Naive thymus-derived CD4-positive, alpha-beta T cell (primary cell): ENCODE data around the gene LYST. TPM values are rescaled to one million over a fixed set of nuclear protein-coding genes. Genes with fewer than 3 reads are reported as not detected.

ENCODE experiments used
- ATAC-seq: fragments of 150-1000 bp; cut with Tn5 transposase; 2 replicates; pipeline ENCODE4 v1.10.0; 2021; ENCODE audit warnings: mild to moderate bottlenecking, moderate library complexity
- CTCF ChIA-PET: fragments of 350-600 bp; sonication (Branson Sonifier 250); formaldehyde crosslinking; loops from one replicate; lab custom pipeline; 2021; ENCODE audit warnings: antibody characterized with exemption; lab: Charles Lee
- POLR2A ChIA-PET: fragments of 350-600 bp; sonication (Branson Sonifier 250); formaldehyde crosslinking; loops from one replicate; lab custom pipeline; 2021; ENCODE audit warnings: antibody characterized with exemption, inconsistent platforms; lab: Charles Lee
- DNase-seq, 9 donors: peaks; one replicate each; pipeline versions ENCODE4 v3.0.0 to v3.0.0-alpha.2; 2020 to 2022; ENCODE audit warnings: mixed read lengths in 1 of 9
- H3K27ac ChIP-seq: one replicate; pipeline ENCODE4 v1.7.0; 2013; ENCODE audit warnings: mild to moderate bottlenecking, low read depth, low read length, moderate library complexity
- H3K27me3 ChIP-seq, 2 donors: one replicate each; pipeline ENCODE4 v1.7.0; 2013; ENCODE audit warnings: low read length in 2 of 2, mild to moderate bottlenecking in 2 of 2, moderate library complexity in 2 of 2; ENCODE audit not compliant: control insufficient read depth in 2 of 2, insufficient read depth in 2 of 2
- H3K36me3 ChIP-seq, 3 experiments: 1 replicate in 2 of 3; 2 replicates in 1 of 3; pipeline ENCODE4 v1.7.0; 2013; ENCODE audit warnings: low read length in 3 of 3, mild to moderate bottlenecking in 3 of 3, moderate library complexity in 1 of 3; ENCODE audit not compliant: insufficient read depth in 3 of 3, control insufficient read depth in 2 of 3
- H3K4me1 ChIP-seq, 2 donors: one replicate each; pipeline ENCODE4 v1.7.0; 2013; ENCODE audit warnings: low read length in 2 of 2, mild to moderate bottlenecking in 2 of 2, moderate library complexity in 1 of 2; ENCODE audit not compliant: control insufficient read depth in 2 of 2, insufficient read depth in 2 of 2
- H3K4me3 ChIP-seq: 2 replicates; pipeline ENCODE4 v1.7.0; 2013; ENCODE audit warnings: mild to moderate bottlenecking, low read length
- H3K9me3 ChIP-seq, 3 experiments: 1 replicate in 2 of 3; 2 replicates in 1 of 3; pipeline ENCODE4 v1.7.0; 2013; ENCODE audit warnings: low read length in 3 of 3; ENCODE audit not compliant: control insufficient read depth in 2 of 3
- H3K27ac Mint-ChIP-seq, 9 donors: one replicate each; pipeline ENCODE4 v1.8.0; 2020 to 2022; ENCODE audit warnings: mixed read lengths in 9 of 9, mild to moderate bottlenecking in 8 of 9, moderate library complexity in 5 of 9, inconsistent platforms in 2 of 9
- H3K27me3 Mint-ChIP-seq, 5 donors: one replicate each; pipeline ENCODE4 v1.8.0; 2021 to 2022; ENCODE audit warnings: mixed read lengths in 5 of 5, mild to moderate bottlenecking in 1 of 5
- H3K36me3 Mint-ChIP-seq, 5 donors: one replicate each; pipeline ENCODE4 v1.8.0; 2020 to 2022; ENCODE audit warnings: mixed read lengths in 5 of 5, mild to moderate bottlenecking in 3 of 5, inconsistent platforms in 1 of 5
- H3K4me1 Mint-ChIP-seq, 7 donors: one replicate each; pipeline ENCODE4 v1.8.0; 2020 to 2022; ENCODE audit warnings: mixed read lengths in 7 of 7, mild to moderate bottlenecking in 3 of 7, inconsistent platforms in 1 of 7
- H3K4me3 Mint-ChIP-seq, 10 donors: one replicate each; pipeline ENCODE4 v1.8.0; 2020 to 2022; ENCODE audit warnings: mild to moderate bottlenecking in 10 of 10, mixed read lengths in 10 of 10, moderate library complexity in 6 of 10, inconsistent platforms in 2 of 10
- H3K9me3 Mint-ChIP-seq, 11 donors: one replicate each; pipeline ENCODE4 v1.8.0; 2020 to 2022; ENCODE audit warnings: mixed read lengths in 11 of 11, mild to moderate bottlenecking in 4 of 11, inconsistent platforms in 1 of 11, moderate library complexity in 1 of 11
- intact Hi-C, 2 donors: fragments of 100-400 bp; cut with micrococcal nuclease; formaldehyde crosslinking; loops; one replicate each; pipeline ENCODE4 v1.15.1; 2023
- polyA plus RNA-seq, 2 donors: library from polyadenylated mRNA; unstranded; fragments of 300-500 nt; fragmentation: Illumina TruSeq; gene quantifications; one replicate each; pipeline ENCODE4 v1.2.3, GENCODE V29; 2021
- total RNA-seq, 6 experiments: library from RNA in 5 of 6; stranded (reverse) in 5 of 6; gene quantifications; 1 replicate in 5 of 6; 2 replicates in 1 of 6; pipeline ENCODE4 v1.2.3 and lab custom pipeline; 2021 to 2026

Gene LYST
- total and polyA plus RNA-seq, 7 experiments from 2014 or later = 5.7 to 98.1 (median 27.8) TPM

GRCh38 chr1:235873571-235873970 is 6.9 kb upstream of the LYST start:
- DNase-seq (no peak), ATAC-seq (no peak)
- Histone ChIP-seq H3K27ac (no peak overlapping the region), H3K4me3 (no peak overlapping the region), H3K9me3 (no peaks in the 10 kb centered on the region), H3K4me1 (peaks cover 19 to 23% of the 10 kb centered on the region in 2 donors), H3K27me3 (no peaks in the 10 kb centered on the region), H3K36me3 (no peaks in the 10 kb centered on the region)
- intact Hi-C loops = loop anchor here in 1 of 2 donors (1.0 kb wide), 1 partner anchor 25 kb away; no protein-coding TSS in a partner anchor
- peak overlapping the region in 2 of 10 donors; percentile 48 to 69 for H3K4me3 Mint-ChIP-seq
- ChIA-PET POLR2A (interaction anchor here (0.5 kb wide), 1 partner anchor 61 kb away, joined by 3 read pairs; no protein-coding TSS in a partner anchor), CTCF (no interaction called here)
- H3K9me3 Mint-ChIP-seq = peaks cover 0 to 2% (median 0%) of the 10 kb centered on the region in 11 donors
- H3K27ac Mint-ChIP-seq = peak overlapping the region in 4 of 9 donors; percentile 1 to 94 (median 65)
- peaks cover 0 to 1% (median 0%) of the 10 kb centered on the region in 5 donors for H3K36me3 Mint-ChIP-seq
- no peaks in the 10 kb centered on the region for H3K27me3 Mint-ChIP-seq
- H3K4me1 Mint-ChIP-seq = peaks cover 9 to 61% (median 31%) of the 10 kb centered on the region in 7 donors

GRCh38 chr1:235873045-235873444 is 6.3 kb upstream of the LYST start:
- POLR2A ChIA-PET = interaction anchor here (0.5 kb wide), 1 partner anchor 61 kb away, joined by 3 read pairs; no protein-coding TSS in a partner anchor
- ATAC-seq = peak; percentile 52
- CTCF ChIA-PET = no interaction called here
- Histone ChIP-seq H3K27me3 (no peaks in the 10 kb centered on the region), H3K36me3 (no peaks in the 10 kb centered on the region), H3K4me1 (peaks cover 24 to 28% of the 10 kb centered on the region in 2 donors), H3K27ac (no peak overlapping the region), H3K9me3 (no peaks in the 10 kb centered on the region), H3K4me3 (no peak overlapping the region)
- Mint-ChIP-seq H3K4me3 (peak overlapping the region in 2 of 10 donors; percentile 48 to 69), H3K36me3 (peaks cover 0 to 1% (median 0%) of the 10 kb centered on the region in 5 donors), H3K27ac (peak overlapping the region in 7 of 9 donors; percentile 1 to 94 (median 48)), H3K27me3 (no peaks in the 10 kb centered on the region), H3K4me1 (peaks cover 12 to 59% (median 37%) of the 10 kb centered on the region in 7 donors), H3K9me3 (peaks cover 0 to 2% (median 0%) of the 10 kb centered on the region in 11 donors)
- no peak for DNase-seq
- intact Hi-C loops = loop anchor here in 1 of 2 donors (1.0 kb wide), 1 partner anchor 25 kb away; no protein-coding TSS in a partner anchor

DNA sequence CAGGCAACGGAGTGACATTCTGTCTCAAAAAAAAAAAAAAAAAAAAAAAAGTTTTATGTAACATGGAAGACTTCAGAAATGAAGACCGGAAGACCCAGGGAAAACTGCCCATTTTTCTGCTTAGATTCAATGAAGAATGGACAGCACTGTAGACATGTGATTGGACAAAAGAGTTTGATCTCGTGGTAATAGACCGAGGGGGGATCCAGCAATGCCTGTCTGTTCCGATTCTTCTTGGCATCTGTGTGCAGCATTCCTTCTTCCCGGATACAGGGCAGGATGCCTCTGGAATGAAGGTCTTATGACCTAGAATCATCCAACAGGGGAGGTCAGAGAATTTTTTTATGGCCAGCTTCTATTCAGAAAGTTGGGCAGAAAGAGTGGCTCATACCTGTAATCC is 5.6 kb upstream of the LYST start:
- ChIA-PET CTCF (no interaction called here), POLR2A (no interaction called here)
- peak overlapping the region in 1 of 10 donors; percentile 52 for H3K4me3 Mint-ChIP-seq

DNA sequence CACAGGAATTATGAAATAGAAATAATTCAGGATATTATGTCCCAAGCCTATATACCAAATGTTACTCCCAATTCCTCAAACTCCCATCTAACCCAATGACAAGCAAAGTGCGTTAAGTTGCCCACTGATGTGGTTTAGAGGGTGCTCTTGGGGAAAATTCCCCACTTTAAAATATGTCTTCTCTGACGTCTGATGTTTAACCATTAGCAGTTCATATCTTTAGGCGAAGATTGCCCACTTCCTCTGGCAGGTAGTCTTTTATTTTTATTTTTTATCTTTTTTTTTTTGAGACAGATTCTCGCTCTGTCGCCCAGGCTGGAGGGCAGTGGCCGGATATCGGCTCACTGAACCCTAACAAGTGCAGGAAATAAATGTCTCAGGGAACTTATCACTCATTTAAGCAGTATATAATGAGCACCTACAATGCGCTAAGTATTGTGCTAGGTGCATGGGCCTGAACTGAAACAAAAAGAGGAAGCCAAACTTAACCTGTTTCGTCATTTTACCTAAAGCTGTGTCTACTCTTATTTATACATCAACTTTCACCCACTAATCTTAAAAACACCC is 1.3 kb upstream of the LYST start:
- intact Hi-C loops = loop anchor here (1.0 to 5.0 kb wide), 23 partner anchors 8 to 1496 kb away; partner anchors contain the start of genes ARID4B (in 2 of the 2), B3GALNT2 (in 2 of the 2), GGPS1 (in 2 of the 2) and COA6 (in 1 of the 2)
- CTCF ChIA-PET = interaction anchor here (1.5 to 3.2 kb wide), 4 partner anchors 21 to 104 kb away, joined by 3 to 41 read pairs (median 6); no protein-coding TSS in a partner anchor
- POLR2A ChIA-PET = interaction anchor here (0.6 to 3.2 kb wide), 7 partner anchors 9 to 363 kb away, joined by 3 to 22 read pairs (median 3); no protein-coding TSS in a partner anchor
- H3K4me3 ChIP-seq = peak overlapping the region; percentile 89
- no peaks in the 10 kb centered on the region for H3K27me3 ChIP-seq
- Mint-ChIP-seq H3K9me3 (peaks cover 0 to 2% (median 0%) of the 10 kb centered on the region in 11 donors), H3K27ac (peak overlapping the region; percentile 93 to 100 (median 98)), H3K36me3 (peaks cover 0 to 6% (median 0%) of the 10 kb centered on the region in 5 donors), H3K27me3 (no peaks in the 10 kb centered on the region), H3K4me3 (peak overlapping the region; percentile 84 to 99 (median 96)), H3K4me1 (peaks cover 28 to 55% (median 50%) of the 10 kb centered on the region in 7 donors)
- H3K27ac ChIP-seq = peak overlapping the region; percentile 99
- no peaks in the 10 kb centered on the region for H3K9me3 ChIP-seq
- peaks cover 0 to 5% (median 0%) of the 10 kb centered on the region in 3 experiments for H3K36me3 ChIP-seq
- DNase-seq = peak in 7 of 9 donors; percentile 73 to 89 (median 86)
- H3K4me1 ChIP-seq = peaks cover 28 to 29% of the 10 kb centered on the region in 2 donors
- ATAC-seq = peak; percentile 60

More for the DNA sequence above, 5.6 kb upstream of the LYST start:
- no peak for ATAC-seq
- no peaks in the 10 kb centered on the region for H3K27me3 Mint-ChIP-seq
- H3K4me1 ChIP-seq = peaks cover 29 to 36% of the 10 kb centered on the region in 2 donors
- H3K4me3 ChIP-seq = no peak overlapping the region
- H3K27ac Mint-ChIP-seq = peak overlapping the region in 2 of 9 donors; percentile 34 to 94
- H3K36me3 Mint-ChIP-seq = peaks cover 0 to 1% (median 0%) of the 10 kb centered on the region in 5 donors
- no peaks in the 10 kb centered on the region for H3K9me3 ChIP-seq
- peaks cover 0 to 2% (median 0%) of the 10 kb centered on the region in 11 donors for H3K9me3 Mint-ChIP-seq
- H3K4me1 Mint-ChIP-seq = peaks cover 15 to 60% (median 43%) of the 10 kb centered on the region in 7 donors
- no peak for DNase-seq
- no peak overlapping the region for H3K27ac ChIP-seq
- H3K36me3 ChIP-seq = no peaks in the 10 kb centered on the region
- no peaks in the 10 kb centered on the region for H3K27me3 ChIP-seq
- intact Hi-C loops = no loop called here

DNA sequence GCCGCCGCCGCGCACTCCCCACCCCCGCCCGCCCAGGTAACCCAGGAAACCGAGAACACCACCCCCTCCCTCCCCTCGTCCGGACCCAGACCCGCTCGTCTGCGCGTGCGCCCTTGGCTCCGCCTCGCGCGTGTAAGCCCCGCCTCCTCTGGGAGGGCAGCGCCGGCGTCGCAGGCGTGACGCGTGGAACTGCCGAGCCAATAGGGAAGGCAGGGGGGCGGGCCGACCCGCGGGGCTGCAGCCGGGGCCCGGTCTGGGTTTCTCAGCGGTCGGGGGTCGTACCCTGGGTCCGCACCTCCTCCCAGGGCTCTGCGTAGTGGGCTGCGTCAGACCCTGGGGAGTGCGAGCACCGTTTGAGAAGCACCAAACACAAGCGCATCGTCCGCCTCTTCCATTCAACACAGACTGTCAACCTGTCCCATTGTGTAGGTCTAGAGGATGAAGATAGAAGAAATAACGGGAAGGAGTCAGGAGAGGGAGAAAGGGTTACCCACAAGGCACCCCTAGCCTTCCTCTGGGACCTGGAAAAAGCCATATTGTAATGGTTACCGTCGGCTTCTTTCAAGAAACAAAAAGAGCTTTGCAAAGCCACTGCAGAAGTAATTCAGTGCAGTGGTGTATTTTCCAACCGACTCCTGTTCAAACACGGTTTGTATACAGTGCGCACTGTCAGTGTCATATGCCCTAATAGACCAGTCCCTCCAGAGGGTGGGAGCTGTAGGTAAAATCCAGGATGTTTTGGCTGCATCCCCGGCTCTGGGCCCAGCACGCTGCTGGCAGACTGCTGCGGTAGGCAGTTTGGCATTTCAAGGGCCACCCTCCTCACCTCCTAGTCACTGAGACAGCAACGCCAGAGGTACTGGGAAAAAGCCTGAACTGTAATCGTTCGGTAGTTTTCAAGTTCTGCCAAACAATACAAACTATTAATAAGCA is 473 bp upstream of the LYST start:
- Mint-ChIP-seq H3K9me3 (peaks cover 0 to 2% (median 0%) of the 10 kb centered on the region in 11 donors), H3K36me3 (peaks cover 0 to 6% (median 0%) of the 10 kb centered on the region in 5 donors), H3K27me3 (no peaks in the 10 kb centered on the region), H3K4me3 (peak overlapping the region; percentile 84 to 99 (median 96)), H3K27ac (peak overlapping the region; percentile 93 to 100 (median 98)), H3K4me1 (peaks cover 32 to 55% (median 51%) of the 10 kb centered on the region in 7 donors)
- ChIA-PET POLR2A (interaction anchor here (0.7 to 3.2 kb wide), 14 partner anchors 9 to 363 kb away, joined by 3 to 22 read pairs (median 5); partner anchors contain the start of gene B3GALNT2), CTCF (interaction anchor here (1.6 to 3.2 kb wide), 3 partner anchors 11 to 105 kb away, joined by 4 to 41 read pairs (median 4); no protein-coding TSS in a partner anchor)
- no peaks in the 10 kb centered on the region for H3K27me3 ChIP-seq
- H3K27ac ChIP-seq = peak overlapping the region; percentile 99
- H3K4me1 ChIP-seq = peaks cover 25 to 31% of the 10 kb centered on the region in 2 donors
- intact Hi-C loops = loop anchor here (1.0 to 5.0 kb wide), 22 partner anchors 19 to 1495 kb away; partner anchors contain the start of genes ARID4B (in 2 of the 2), B3GALNT2 (in 2 of the 2), GGPS1 (in 2 of the 2) and COA6 (in 1 of the 2)
- ATAC-seq (peak; percentile 85), DNase-seq (peak; percentile 97 to 100 (median 99))
- H3K4me3 ChIP-seq = peak overlapping the region; percentile 89
- H3K9me3 ChIP-seq = no peaks in the 10 kb centered on the region
- peaks cover 0 to 5% (median 0%) of the 10 kb centered on the region in 3 experiments for H3K36me3 ChIP-seq
